CD4-positive, alpha-beta T cell treated with Interleukin-4 for 1 hour (primary cell): ENCODE measurements around the gene RHEX.
"Not testable (repeated sequence)": the region's sequence is repeated elsewhere in the genome, so short reads cannot be mapped to it uniquely, and the experiment has no call there.

Source experiments
- DNase-seq, 2 donors: peaks; one replicate each; pipeline ENCODE4 v3.0.0-alpha.2; 2020 to 2022

Gene RHEX

GRCh38 chr1:206060844-206061243 lies 7.9 kb downstream of the RHEX start:
- no peak for DNase-seq

- no peak for DNase-seq
Measured at GRCh38 chr1:206062464-206062863, 9.5 kb downstream of the RHEX start.

- DNase-seq: not testable (repeated sequence)
Measured at GRCh38 chr1:206064001-206064400, 11.0 kb downstream of the RHEX start.

GRCh38 chr1:206064501-206064900 lies 11.5 kb downstream of the RHEX start:
- not testable (repeated sequence) for DNase-seq

GRCh38 chr1:206065547-206066145 lies 12.7 kb downstream of the RHEX start:
- no peak for DNase-seq

GRCh38 chr1:206066479-206067171 lies 13.7 kb downstream of the RHEX start:
- no peak for DNase-seq

GRCh38 chr1:206067486-206068227 lies 14.7 kb downstream of the RHEX start:
- DNase-seq: no peak

- DNase-seq: no peak
Measured at GRCh38 chr1:206068314-206068713, 15.3 kb downstream of the RHEX start.

GRCh38 chr1:206070627-206071304 lies 17.8 kb downstream of the RHEX start:
- DNase-seq: no peak

GRCh38 chr1:206074839-206075238 lies 21.9 kb downstream of the RHEX start:
- no peak for DNase-seq

- DNase-seq: no peak
Measured at GRCh38 chr1:206075786-206076755, 23.1 kb downstream of the RHEX start.

- DNase-seq: no peak
Measured at GRCh38 chr1:206079135-206079534, 26.2 kb downstream of the RHEX start.

GRCh38 chr1:206080026-206080820 lies 27.2 kb downstream of the RHEX start:
- no peak for DNase-seq

GRCh38 chr1:206081856-206082255 lies 28.9 kb downstream of the RHEX start:
- DNase-seq: no peak

- no peak for DNase-seq
Measured at GRCh38 chr1:206082831-206083695, 30.1 kb downstream of the RHEX start.

GRCh38 chr1:206083750-206084149 lies 30.8 kb downstream of the RHEX start:
- DNase-seq: no peak

GRCh38 chr1:206087091-206087490 lies 34.1 kb downstream of the RHEX start:
- DNase-seq: no peak

- DNase-seq: no peak
Measured at GRCh38 chr1:206089341-206089740, 36.4 kb downstream of the RHEX start.

GRCh38 chr1:206094024-206094423 lies 41.1 kb downstream of the RHEX start:
- no peak for DNase-seq

- DNase-seq: no peak
Measured at GRCh38 chr1:206097381-206097780, 44.4 kb downstream of the RHEX start.
